ENCODE measurements around the gene PHACTR2. TPM values are rescaled to one million over a fixed set of nuclear protein-coding genes. Genes with fewer than 3 reads are reported as not detected.

PHACTR2 gene
- total and polyA plus RNA-seq, 2 of the 13 experiments (the other 11 are each of a cell fraction or from before 2014, with no cell fraction given): 11.3 to 28.2 TPM

DNA sequence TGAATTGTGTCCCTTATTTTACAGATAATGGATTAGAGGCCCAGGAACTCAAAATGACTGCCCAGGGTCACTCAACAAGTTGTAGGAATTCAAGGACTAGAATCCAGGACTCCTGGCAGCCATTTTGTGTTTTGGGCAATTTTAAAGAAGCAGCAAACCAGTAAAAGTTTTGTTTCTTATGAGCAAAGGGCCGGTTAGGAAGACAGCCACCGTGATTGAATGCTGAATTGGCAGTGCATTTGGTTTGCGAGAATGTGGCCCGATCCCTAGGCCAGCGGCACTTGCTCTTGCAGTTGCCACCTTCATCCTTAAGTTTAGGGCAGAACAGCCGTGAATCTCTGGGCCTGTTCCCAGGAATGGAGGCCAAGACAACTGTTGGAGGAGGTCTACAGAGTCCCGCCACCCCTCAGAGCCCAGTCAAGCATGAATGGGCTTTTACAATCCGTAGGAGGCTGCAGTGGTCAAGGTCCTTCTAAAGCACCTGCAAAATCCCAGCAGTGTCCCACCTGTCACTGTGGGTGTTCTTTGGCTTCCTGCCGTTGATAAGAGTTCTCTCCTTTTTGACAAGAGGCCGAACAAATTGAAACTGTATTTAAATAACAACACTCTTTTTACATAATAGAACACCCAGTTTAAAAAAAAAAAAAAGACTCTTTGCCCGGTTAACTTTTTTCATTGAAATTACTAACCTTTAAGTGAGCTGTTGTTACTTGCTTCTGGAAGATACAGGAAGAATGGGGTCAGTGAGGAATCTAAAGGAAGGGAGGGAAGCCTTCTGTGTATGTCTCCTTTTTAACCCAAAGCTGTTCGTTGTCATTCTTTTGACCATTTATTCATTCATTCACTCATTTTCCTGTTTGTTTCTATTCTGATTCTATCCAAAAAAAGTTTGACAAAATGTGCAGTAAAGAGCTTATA, 68.7 kb downstream of the PHACTR2 start (continued):
- TF ChIP-seq AGO1 (IDR thresholded peaks at IDR 0.05; ENCODE audit: low read depth, low read length, poor library complexity, severe bottlenecking): no peak
- 0 out of 2 replicates have a peak, but pooled peaks have one; percentile 33 for TF ChIP-seq ZSCAN22 (CRISPR knock-in tag; IDR thresholded peaks at IDR 0.05)
- TF ChIP-seq, protein P1, sequence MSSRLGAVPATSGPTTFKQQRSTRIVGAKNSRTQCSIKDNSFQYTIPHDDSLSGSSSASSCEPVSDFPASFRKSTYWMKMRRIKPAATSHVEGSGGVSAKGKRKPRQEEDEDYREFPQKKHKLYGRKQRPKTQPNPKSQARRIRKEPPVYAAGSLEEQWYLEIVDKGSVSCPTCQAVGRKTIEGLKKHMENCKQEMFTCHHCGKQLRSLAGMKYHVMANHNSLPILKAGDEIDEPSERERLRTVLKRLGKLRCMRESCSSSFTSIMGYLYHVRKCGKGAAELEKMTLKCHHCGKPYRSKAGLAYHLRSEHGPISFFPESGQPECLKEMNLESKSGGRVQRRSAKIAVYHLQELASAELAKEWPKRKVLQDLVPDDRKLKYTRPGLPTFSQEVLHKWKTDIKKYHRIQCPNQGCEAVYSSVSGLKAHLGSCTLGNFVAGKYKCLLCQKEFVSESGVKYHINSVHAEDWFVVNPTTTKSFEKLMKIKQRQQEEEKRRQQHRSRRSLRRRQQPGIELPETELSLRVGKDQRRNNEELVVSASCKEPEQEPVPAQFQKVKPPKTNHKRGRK (CRISPR knock-in tag; IDR thresholded peaks at IDR 0.05): 0 out of 2 replicates have a peak, but pooled peaks have one; percentile 12
- TF ChIP-seq TBX2 (CRISPR knock-in tag; IDR thresholded peaks at IDR 0.05; ENCODE audit: borderline replicate concordance): 0 out of 2 replicates have a peak, but pooled peaks have one; percentile 30
- TF ChIP-seq ZNF292 (CRISPR knock-in tag; IDR thresholded peaks at IDR 0.05; ENCODE audit: borderline replicate concordance, low read depth): peak; percentile 66; the same call in 1 of the 2 replicates
- no peak for TF ChIP-seq TOE1 (CRISPR knock-in tag; IDR thresholded peaks at IDR 0.05)
- TF ChIP-seq, protein P2, sequence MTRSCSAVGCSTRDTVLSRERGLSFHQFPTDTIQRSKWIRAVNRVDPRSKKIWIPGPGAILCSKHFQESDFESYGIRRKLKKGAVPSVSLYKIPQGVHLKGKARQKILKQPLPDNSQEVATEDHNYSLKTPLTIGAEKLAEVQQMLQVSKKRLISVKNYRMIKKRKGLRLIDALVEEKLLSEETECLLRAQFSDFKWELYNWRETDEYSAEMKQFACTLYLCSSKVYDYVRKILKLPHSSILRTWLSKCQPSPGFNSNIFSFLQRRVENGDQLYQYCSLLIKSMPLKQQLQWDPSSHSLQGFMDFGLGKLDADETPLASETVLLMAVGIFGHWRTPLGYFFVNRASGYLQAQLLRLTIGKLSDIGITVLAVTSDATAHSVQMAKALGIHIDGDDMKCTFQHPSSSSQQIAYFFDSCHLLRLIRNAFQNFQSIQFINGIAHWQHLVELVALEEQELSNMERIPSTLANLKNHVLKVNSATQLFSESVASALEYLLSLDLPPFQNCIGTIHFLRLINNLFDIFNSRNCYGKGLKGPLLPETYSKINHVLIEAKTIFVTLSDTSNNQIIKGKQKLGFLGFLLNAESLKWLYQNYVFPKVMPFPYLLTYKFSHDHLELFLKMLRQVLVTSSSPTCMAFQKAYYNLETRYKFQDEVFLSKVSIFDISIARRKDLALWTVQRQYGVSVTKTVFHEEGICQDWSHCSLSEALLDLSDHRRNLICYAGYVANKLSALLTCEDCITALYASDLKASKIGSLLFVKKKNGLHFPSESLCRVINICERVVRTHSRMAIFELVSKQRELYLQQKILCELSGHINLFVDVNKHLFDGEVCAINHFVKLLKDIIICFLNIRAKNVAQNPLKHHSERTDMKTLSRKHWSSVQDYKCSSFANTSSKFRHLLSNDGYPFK (CRISPR knock-in tag; IDR thresholded peaks at IDR 0.05; ENCODE audit: borderline replicate concordance): peak; percentile 31; the same call in 1 of the 2 replicates
- TF ChIP-seq BORCS8-MEF2B (CRISPR knock-in tag; IDR thresholded peaks at IDR 0.05): peak; percentile 30; the same call in 1 of the 2 replicates
- peak; percentile 42 for TF ChIP-seq POLR2AphosphoS5 (IDR thresholded peaks at IDR 0.05; ENCODE audit: low read depth, low read length)
- TF ChIP-seq ZNF101 (CRISPR knock-in tag; IDR thresholded peaks at IDR 0.05; ENCODE audit: borderline replicate concordance, low read depth): 0 out of 2 replicates have a peak, but pooled peaks have one; percentile 48
- TF ChIP-seq SAP130 (CRISPR knock-in tag; IDR thresholded peaks at IDR 0.05; ENCODE audit: low read depth): 0 out of 2 replicates have a peak, but pooled peaks have one; percentile 23
- no peak for TF ChIP-seq NCOA5 (CRISPR knock-in tag; IDR thresholded peaks at IDR 0.05)
- TF ChIP-seq POLR2A (IDR thresholded peaks at IDR 0.05; ENCODE audit: insufficient read depth in 1 of 2, low read depth in 2 of 2, low read length in 2 of 2): peak; percentile 32 to 71; a peak in 2 of 4 replicates
- TF ChIP-seq KDM5A (IDR thresholded peaks at IDR 0.05; ENCODE audit: borderline replicate concordance, low read length): 0 out of 2 replicates have a peak, but pooled peaks have one; percentile 42
- TF ChIP-seq, protein P3, sequence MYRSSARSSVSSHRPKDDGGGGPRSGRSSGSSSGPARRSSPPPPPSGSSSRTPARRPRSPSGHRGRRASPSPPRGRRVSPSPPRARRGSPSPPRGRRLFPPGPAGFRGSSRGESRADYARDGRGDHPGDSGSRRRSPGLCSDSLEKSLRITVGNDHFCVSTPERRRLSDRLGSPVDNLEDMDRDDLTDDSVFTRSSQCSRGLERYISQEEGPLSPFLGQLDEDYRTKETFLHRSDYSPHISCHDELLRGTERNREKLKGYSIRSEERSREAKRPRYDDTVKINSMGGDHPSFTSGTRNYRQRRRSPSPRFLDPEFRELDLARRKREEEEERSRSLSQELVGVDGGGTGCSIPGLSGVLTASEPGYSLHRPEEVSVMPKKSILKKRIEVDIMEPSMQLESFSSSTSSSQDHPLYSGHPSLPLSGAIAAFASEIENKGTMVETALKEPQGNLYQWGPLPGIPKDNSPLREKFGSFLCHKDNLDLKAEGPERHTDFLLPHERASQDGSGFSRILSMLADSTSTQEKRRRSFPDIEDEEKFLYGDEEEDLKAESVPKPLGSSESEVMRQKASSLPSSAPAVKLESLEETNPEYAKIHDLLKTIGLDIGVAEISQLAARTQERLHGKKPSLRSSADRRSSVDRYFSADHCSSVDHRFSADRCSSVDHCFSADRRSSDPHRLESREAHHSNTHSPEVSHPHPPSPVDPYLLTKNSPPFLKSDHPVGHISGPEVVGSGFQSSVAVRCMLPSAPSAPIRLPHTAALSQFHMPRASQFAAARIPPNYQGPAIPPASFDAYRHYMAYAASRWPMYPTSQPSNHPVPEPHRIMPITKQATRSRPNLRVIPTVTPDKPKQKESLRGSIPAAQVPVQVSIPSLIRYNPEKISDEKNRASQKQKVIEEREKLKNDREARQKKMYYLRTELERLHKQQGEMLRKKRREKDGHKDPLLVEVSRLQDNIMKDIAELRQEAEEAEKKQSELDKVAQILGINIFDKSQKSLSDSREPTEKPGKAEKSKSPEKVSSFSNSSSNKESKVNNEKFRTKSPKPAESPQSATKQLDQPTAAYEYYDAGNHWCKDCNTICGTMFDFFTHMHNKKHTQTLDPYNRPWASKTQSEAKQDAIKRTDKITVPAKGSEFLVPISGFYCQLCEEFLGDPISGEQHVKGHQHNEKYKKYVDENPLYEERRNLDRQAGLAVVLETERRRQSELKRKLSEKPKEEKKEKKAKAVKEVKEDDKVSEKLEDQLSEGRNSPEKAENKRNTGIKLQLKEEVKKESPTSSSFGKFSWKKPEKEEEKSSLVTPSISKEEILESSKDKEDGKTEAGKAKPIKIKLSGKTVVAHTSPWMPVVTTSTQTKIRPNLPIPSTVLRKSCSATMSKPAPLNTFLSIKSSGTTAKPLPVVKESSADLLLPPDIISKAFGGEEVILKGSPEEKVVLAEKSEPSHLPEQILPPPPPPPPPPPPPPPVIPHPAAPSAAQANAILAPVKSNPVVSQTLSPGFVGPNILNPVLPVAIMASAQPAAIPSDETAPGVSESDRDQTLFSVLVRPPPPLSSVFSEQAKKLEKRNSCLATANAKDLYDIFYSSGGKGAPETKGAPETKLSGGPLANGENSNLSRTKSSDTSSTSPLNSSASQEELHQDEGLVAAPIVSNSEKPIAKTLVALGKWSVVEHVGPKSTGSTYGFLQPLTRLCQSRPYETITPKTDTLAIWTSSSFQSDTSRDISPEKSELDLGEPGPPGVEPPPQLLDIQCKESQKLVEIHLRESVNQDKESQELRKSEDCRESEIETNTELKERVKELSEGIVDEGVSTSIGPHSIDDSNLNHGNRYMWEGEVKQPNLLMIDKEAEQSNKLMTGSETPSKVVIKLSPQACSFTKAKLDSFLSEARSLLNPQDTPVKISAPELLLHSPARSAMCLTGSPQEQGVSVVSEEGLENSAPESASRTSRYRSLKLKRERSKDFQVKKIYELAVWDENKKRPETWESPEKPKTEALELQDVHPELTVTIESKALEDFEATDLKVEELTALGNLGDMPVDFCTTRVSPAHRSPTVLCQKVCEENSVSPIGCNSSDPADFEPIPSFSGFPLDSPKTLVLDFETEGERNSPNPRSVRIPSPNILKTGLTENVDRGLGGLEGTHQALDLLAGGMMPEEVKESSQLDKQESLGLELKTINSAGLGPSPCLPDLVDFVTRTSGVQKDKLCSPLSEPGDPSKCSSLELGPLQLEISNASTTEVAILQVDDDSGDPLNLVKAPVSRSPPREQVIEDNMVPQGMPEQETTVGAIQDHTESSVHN (CRISPR knock-in tag; IDR thresholded peaks at IDR 0.05): 0 out of 2 replicates have a peak, but pooled peaks have one; percentile 50

All from HepG2 (cell line).